ENCODE data around the gene EPS8L2. TPM values are rescaled to one million over a fixed set of nuclear protein-coding genes. Genes with fewer than 3 reads are reported as not detected.

EPS8L2 gene
- total and polyA plus RNA-seq, 2 experiments from 2014 or later: 157 to 310 TPM

DNA sequence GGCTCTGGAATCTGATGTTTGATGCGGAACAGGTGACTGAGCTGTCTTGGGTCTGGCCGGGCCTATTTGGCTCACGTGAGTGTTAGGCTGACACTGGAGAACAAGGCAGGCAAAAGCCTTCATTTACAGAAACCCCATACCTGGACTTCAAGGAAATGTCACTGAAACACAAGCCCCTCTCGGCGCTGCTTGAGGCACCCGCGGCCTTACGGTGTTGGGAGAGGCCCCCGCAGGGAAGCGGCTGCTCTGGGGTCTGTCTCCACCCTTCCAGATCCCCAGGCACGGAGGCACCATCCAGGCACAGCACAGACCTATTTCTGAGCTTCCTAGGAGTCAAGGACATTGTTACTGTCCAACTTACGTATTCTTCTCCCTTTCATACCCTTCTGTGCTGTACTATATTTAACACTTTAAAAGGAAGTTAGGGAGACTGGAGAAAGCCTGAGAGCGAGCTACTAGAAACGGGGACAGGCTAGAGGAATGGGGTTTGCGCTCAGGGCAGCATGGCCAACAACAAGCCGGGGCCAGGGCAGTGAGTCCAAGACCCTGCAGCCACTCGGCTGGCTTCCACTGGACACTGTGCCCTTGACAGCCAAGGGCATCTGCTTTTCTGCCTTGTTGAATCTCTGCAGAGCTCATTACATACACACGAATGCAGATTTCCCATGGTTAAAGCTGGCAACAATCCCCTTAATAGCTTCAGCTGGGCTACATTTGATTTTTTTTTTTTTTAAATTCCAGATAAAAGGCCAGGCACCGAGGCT lies 45.2 kb upstream of the EPS8L2 start:
- WGBS (ENCODE audit: low lambda C conversion rate, missing lambda C conversion rate): 91% methylated on average over 19 of the region's 19 CpGs
- Histone ChIP-seq H3K79me2 (peaks cover 8% of the 10 kb centered on the region), H3K4me3 (no peak overlapping the region), H3K9me3 (ENCODE audit: low read depth) (no peaks in the 10 kb centered on the region), H3K4me2 (no peak overlapping the region), H3K27me3 (no peaks in the 10 kb centered on the region), H3K27ac (no peak overlapping the region), H3K4me1 (ENCODE audit: insufficient read depth) (no peaks in the 10 kb centered on the region), H4K20me1 (ENCODE audit: insufficient read depth, poor library complexity, severe bottlenecking) (no peaks in the 10 kb centered on the region), H2AFZ (no peak overlapping the region), H3K36me3 (replicated peaks; ENCODE audit: insufficient read depth, low read depth) (no peaks in the 10 kb centered on the region), H3K9me2 (replicated peaks; ENCODE audit: insufficient read depth) (no peaks in the 10 kb centered on the region)
- TF ChIP-seq EZH2 (IDR thresholded peaks at IDR 0.05; ENCODE audit: borderline replicate concordance) (no peak), EZH2phosphoT487 (IDR thresholded peaks at IDR 0.05; ENCODE audit: low read depth, severe bottlenecking, unreplicated experiment) (no peak)
- TF ChIP-seq, protein P1, sequence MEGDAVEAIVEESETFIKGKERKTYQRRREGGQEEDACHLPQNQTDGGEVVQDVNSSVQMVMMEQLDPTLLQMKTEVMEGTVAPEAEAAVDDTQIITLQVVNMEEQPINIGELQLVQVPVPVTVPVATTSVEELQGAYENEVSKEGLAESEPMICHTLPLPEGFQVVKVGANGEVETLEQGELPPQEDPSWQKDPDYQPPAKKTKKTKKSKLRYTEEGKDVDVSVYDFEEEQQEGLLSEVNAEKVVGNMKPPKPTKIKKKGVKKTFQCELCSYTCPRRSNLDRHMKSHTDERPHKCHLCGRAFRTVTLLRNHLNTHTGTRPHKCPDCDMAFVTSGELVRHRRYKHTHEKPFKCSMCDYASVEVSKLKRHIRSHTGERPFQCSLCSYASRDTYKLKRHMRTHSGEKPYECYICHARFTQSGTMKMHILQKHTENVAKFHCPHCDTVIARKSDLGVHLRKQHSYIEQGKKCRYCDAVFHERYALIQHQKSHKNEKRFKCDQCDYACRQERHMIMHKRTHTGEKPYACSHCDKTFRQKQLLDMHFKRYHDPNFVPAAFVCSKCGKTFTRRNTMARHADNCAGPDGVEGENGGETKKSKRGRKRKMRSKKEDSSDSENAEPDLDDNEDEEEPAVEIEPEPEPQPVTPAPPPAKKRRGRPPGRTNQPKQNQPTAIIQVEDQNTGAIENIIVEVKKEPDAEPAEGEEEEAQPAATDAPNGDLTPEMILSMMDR (IDR thresholded peaks at IDR 0.05; ENCODE audit: poor library complexity): no peak
- DNase-seq (ENCODE audit: low spot score): no peak

DNA sequence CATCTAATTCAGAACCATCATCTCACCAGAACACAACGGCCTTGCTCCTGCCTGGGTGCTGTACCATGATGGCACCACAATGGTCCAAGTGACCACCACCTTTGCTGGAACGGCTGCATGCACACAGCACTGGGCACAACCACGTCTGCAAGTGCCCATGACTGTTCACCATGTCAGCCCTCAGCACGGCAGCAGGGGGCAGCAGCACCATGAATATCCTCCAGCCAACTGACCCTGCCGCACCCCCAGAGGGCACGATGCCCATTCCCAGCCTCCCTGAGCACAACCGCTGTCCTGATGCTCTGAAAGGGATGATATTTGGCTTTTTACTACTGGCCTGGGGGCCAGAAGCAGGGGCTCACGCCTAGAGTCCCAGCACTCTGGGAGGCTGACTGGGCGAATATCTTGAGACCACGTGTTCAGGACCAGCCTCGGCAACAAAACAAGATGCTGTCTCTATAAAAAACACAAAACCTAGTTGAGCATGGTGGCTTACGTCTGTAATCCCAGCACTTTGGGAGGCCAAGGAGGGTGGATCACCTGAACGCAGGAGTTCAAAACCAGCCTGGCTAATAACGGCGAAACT lies 43.2 kb upstream of the EPS8L2 start:
- TF ChIP-seq, protein P1 (IDR thresholded peaks at IDR 0.05; ENCODE audit: poor library complexity): peak; percentile 62
- no peak for TF ChIP-seq EZH2 (IDR thresholded peaks at IDR 0.05; ENCODE audit: borderline replicate concordance)
- DNase-seq (ENCODE audit: low spot score): peak; percentile 68
- Histone ChIP-seq H3K36me3 (replicated peaks; ENCODE audit: insufficient read depth, low read depth) (no peaks in the 10 kb centered on the region), H3K4me3 (no peak overlapping the region), H3K27ac (no peak overlapping the region), H4K20me1 (ENCODE audit: insufficient read depth, poor library complexity, severe bottlenecking) (no peaks in the 10 kb centered on the region), H2AFZ (no peak overlapping the region), H3K27me3 (no peaks in the 10 kb centered on the region), H3K4me2 (no peak overlapping the region), H3K9me3 (ENCODE audit: low read depth) (no peaks in the 10 kb centered on the region), H3K79me2 (peaks cover 8% of the 10 kb centered on the region), H3K9me2 (replicated peaks; ENCODE audit: insufficient read depth) (no peaks in the 10 kb centered on the region), H3K4me1 (ENCODE audit: insufficient read depth) (no peaks in the 10 kb centered on the region)
- 77% methylated on average over 15 of the region's 15 CpGs for whole genome bisulfite sequencing (ENCODE audit: low lambda C conversion rate, missing lambda C conversion rate)

DNA sequence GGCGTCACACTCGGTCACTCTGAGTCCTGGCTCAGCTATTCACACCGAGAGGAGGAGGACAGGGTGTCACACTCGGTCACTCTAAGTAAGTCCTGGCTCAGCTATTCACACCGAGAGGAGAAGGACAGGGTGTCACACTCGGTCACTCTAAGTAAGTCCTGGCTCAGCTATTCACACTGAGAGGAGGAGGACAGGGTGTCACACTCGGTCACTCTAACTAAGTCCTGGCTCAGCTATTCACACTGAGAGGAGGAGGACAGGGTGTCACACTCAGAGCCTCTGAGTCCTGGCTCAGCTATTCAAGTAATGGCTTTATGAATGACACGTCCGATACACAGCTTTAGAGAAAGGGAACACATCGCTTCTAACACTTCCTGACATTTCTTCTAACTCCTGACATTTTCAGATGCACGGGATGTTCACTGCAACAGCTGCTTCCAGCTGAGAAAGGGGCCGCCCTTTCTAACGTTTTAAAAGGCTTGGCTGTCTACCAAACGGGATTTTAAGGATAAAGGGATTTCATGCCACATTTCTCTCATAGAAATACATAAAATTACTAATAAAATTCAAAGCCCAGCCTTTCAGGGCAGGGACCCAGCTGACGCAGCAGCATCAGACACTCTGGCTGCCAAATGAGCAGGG lies 40.8 kb upstream of the EPS8L2 start:
- peak; percentile 61 for DNase-seq (ENCODE audit: low spot score)

More for the DNA sequence above, 40.8 kb upstream of the EPS8L2 start:
- Histone ChIP-seq H3K79me2 (peaks cover 8% of the 10 kb centered on the region), H3K4me3 (no peak overlapping the region), H3K27me3 (no peaks in the 10 kb centered on the region), H2AFZ (no peak overlapping the region), H3K27ac (peak overlapping the region; percentile 53), H3K9me2 (replicated peaks; ENCODE audit: insufficient read depth) (no peaks in the 10 kb centered on the region), H4K20me1 (ENCODE audit: insufficient read depth, poor library complexity, severe bottlenecking) (no peaks in the 10 kb centered on the region), H3K4me2 (no peak overlapping the region), H3K36me3 (replicated peaks; ENCODE audit: insufficient read depth, low read depth) (no peaks in the 10 kb centered on the region), H3K9me3 (ENCODE audit: low read depth) (no peaks in the 10 kb centered on the region), H3K4me1 (ENCODE audit: insufficient read depth) (no peaks in the 10 kb centered on the region)
- TF ChIP-seq, protein P1 (IDR thresholded peaks at IDR 0.05; ENCODE audit: poor library complexity): no peak
- 83% methylated on average over 14 of the region's 15 CpGs for WGBS (ENCODE audit: low lambda C conversion rate, missing lambda C conversion rate)

Measured in hepatocyte (in vitro differentiated cells).